Measurements from ENCODE around the gene DTNB. TPM values are rescaled to one million over a fixed set of nuclear protein-coding genes. Genes with fewer than 3 reads are reported as not detected.

Gene DTNB
- polyA plus RNA-seq, 1 donor from 2014 or later = 22.5 TPM

GRCh38 chr2:25697559-25698341 lies 24.4 kb upstream of the DTNB start:
- Histone ChIP-seq H3F3A (ENCODE audit: insufficient read depth, low read length, poor library complexity, severe bottlenecking) (no peaks in the 10 kb centered on the region), H4K20me1 (ENCODE audit: insufficient read depth) (no peaks in the 10 kb centered on the region), H3K4me3 (ENCODE audit: low read length) (peak overlapping the region; percentile 4), H3K9me2 (ENCODE audit: insufficient read depth, low read length) (no peaks in the 10 kb centered on the region), H3K36me3 (ENCODE audit: insufficient read depth, low read length) (no peaks in the 10 kb centered on the region), H3K9ac (ENCODE audit: low read length) (no peak overlapping the region), H3K9me3 (ENCODE audit: low read length) (no peaks in the 10 kb centered on the region), H3K27ac (ENCODE audit: low read length) (no peak overlapping the region), H3K4me2 (ENCODE audit: low read length) (no peak overlapping the region), H3K79me2 (replicated peaks; ENCODE audit: insufficient read depth, low read length) (no peaks in the 10 kb centered on the region), H3K27me3 (ENCODE audit: insufficient read depth, low read depth, low read length) (no peaks in the 10 kb centered on the region), H2AFZ (ENCODE audit: low read depth, low read length) (no peak overlapping the region)
- TF ChIP-seq RAD21 (conservative IDR thresholded peaks at IDR 0.05) = no peak
- no peak for TF ChIP-seq EP300 (conservative IDR thresholded peaks at IDR 0.05; ENCODE audit: poor library complexity, severe bottlenecking)
- TF ChIP-seq MXI1 (conservative IDR thresholded peaks at IDR 0.05; ENCODE audit: poor library complexity, severe bottlenecking) = no peak
- no peak for TF ChIP-seq REST (IDR thresholded peaks at IDR 0.05; ENCODE audit: borderline replicate concordance)
- no peak for TF ChIP-seq CTCF (IDR thresholded peaks at IDR 0.05; ENCODE audit: poor library complexity, severe bottlenecking)
- TF ChIP-seq SMC3 (conservative IDR thresholded peaks at IDR 0.05; ENCODE audit: poor library complexity) = no peak

GRCh38 chr2:25692737-25693445 lies 19.5 kb upstream of the DTNB start:
- H3K9me2 ChIP-seq (ENCODE audit: insufficient read depth, low read length) = no peaks in the 10 kb centered on the region

More at GRCh38 chr2:25692737-25693445, 19.5 kb upstream of the DTNB start:
- Histone ChIP-seq H3K27ac (ENCODE audit: low read length) (no peak overlapping the region), H3K36me3 (ENCODE audit: insufficient read depth, low read length) (no peaks in the 10 kb centered on the region), H3K9ac (ENCODE audit: low read length) (no peak overlapping the region), H3K79me2 (replicated peaks; ENCODE audit: insufficient read depth, low read length) (no peaks in the 10 kb centered on the region), H3K27me3 (ENCODE audit: insufficient read depth, low read depth, low read length) (no peaks in the 10 kb centered on the region), H3F3A (ENCODE audit: insufficient read depth, low read length, poor library complexity, severe bottlenecking) (no peaks in the 10 kb centered on the region), H3K4me3 (ENCODE audit: low read length) (no peak overlapping the region), H2AFZ (ENCODE audit: low read depth, low read length) (no peak overlapping the region), H4K20me1 (ENCODE audit: insufficient read depth) (no peaks in the 10 kb centered on the region), H3K4me2 (ENCODE audit: low read length) (no peak overlapping the region), H3K9me3 (ENCODE audit: low read length) (no peaks in the 10 kb centered on the region)
- no peak for TF ChIP-seq TAF1 (IDR thresholded peaks at IDR 0.05; ENCODE audit: low read depth)
- no peak for TF ChIP-seq EZH2 (IDR thresholded peaks at IDR 0.05; ENCODE audit: borderline replicate concordance, insufficient read depth, low read length, poor library complexity, severe bottlenecking)
- no peak for TF ChIP-seq CTCF (IDR thresholded peaks at IDR 0.05; ENCODE audit: poor library complexity, severe bottlenecking)
- no peak for TF ChIP-seq RAD21 (conservative IDR thresholded peaks at IDR 0.05)
- no peak for TF ChIP-seq POLR2AphosphoS5 (IDR thresholded peaks at IDR 0.05)
- TF ChIP-seq EP300 (conservative IDR thresholded peaks at IDR 0.05; ENCODE audit: poor library complexity, severe bottlenecking) = no peak
- TF ChIP-seq REST (IDR thresholded peaks at IDR 0.05; ENCODE audit: borderline replicate concordance) = no peak
- no peak for TF ChIP-seq SMC3 (conservative IDR thresholded peaks at IDR 0.05; ENCODE audit: poor library complexity)
- no peak for TF ChIP-seq MXI1 (conservative IDR thresholded peaks at IDR 0.05; ENCODE audit: poor library complexity, severe bottlenecking)
